Measurements from ENCODE around the gene PRMT9. TPM values are rescaled to one million over a fixed set of nuclear protein-coding genes. Genes with fewer than 3 reads are reported as not detected.

PRMT9 gene
- total and polyA plus RNA-seq, 2 of the 13 experiments (the other 11 are each of a cell fraction or from before 2014, with no cell fraction given), result 4.0 to 9.7 TPM

DNA sequence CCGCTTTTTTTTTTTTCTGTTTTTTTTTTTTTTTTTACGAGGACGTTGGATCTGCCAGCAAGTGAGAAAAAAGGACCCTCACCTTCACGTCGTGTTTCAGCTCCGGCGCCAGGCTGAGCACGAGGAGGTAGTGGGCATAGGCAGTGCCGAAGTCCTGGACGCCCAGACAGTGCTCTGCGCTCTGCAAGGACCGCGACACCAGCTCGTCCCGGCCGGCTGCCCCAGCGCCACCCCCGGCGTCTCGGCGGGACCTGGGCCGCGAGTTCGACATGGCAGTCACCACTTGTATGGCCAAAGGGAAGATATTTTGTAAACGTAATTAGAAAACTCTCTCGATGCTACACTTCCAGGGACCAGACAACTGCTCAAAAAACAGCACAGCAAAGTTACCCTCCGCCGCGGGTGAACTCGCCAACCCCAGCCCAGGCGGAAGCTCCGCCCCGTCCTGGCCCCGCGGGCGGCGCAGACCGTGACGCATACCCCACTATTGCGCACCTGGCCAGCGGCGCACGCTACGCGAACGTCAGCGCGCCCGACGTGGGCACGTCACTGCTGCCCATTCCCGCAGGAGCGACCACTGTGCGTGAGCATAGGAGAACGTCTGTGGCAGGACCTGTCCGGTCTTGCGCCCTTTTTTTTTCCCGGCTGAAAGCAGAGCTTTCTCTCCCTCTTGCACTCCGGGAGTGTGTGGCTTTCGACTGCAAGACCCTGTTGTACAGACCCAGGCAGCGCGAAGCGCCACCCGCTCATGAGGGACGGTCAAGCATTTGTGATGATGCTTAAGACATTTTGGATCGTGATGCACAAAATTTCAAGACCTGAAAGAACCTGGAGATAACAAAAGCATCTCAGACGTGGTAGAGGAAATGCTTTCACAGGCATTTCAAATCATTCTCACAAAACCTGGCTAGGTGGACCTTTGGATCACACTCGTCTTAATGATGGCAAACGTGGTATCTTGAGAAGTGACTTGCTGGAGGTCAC is at the start of gene PRMT9 (continued):
- TF ChIP-seq ZNF512 (CRISPR knock-in tag; IDR thresholded peaks at IDR 0.05) (no peak), TAF1 (CRISPR knock-in tag; IDR thresholded peaks at IDR 0.05) (peak; percentile 89), NFYC (CRISPR knock-in tag; IDR thresholded peaks at IDR 0.05) (peak; percentile 59; the same call in 1 of the 2 replicates), ELF4 (CRISPR knock-in tag; IDR thresholded peaks at IDR 0.05; ENCODE audit: borderline replicate concordance) (peak; percentile 68), RBM39 (IDR thresholded peaks at IDR 0.05; ENCODE audit: low read depth, low read length, poor library complexity, severe bottlenecking) (peak; percentile 63), TFDP1 (CRISPR knock-in tag; IDR thresholded peaks at IDR 0.05; ENCODE audit: borderline replicate concordance) (peak; percentile 67; the same call in 1 of the 2 replicates), FOXO1 (CRISPR knock-in tag; IDR thresholded peaks at IDR 0.05) (peak; percentile 41), ZNF143 (CRISPR knock-in tag; IDR thresholded peaks at IDR 0.05) (peak; percentile 54; the same call in 1 of the 2 replicates), SRF (IDR thresholded peaks at IDR 0.05; ENCODE audit: low read depth, low read length) (no peak), FOXP1 (IDR thresholded peaks at IDR 0.05) (no peak), FOXP1 (CRISPR knock-in tag; IDR thresholded peaks at IDR 0.05) (no peak), SPEN (CRISPR knock-in tag; IDR thresholded peaks at IDR 0.05; ENCODE audit: low read depth) (peak; percentile 97), ELF3 (CRISPR knock-in tag; IDR thresholded peaks at IDR 0.05) (peak; percentile 83), ZNF343 (CRISPR knock-in tag; IDR thresholded peaks at IDR 0.05) (no peak), ZFX (CRISPR knock-in tag; IDR thresholded peaks at IDR 0.05; ENCODE audit: low read depth) (peak; percentile 70), HNRNPLL (IDR thresholded peaks at IDR 0.05; ENCODE audit: low read depth, low read length, poor library complexity, severe bottlenecking) (peak; percentile 97), SALL2 (CRISPR knock-in tag; IDR thresholded peaks at IDR 0.05) (peak; percentile 81), ZNF446 (CRISPR knock-in tag; IDR thresholded peaks at IDR 0.05) (no peak), E2F1 (CRISPR knock-in tag; IDR thresholded peaks at IDR 0.05) (peak; percentile 76), HIC2 (CRISPR knock-in tag; IDR thresholded peaks at IDR 0.05; ENCODE audit: low read depth) (peak; percentile 59; the same call in 1 of the 2 replicates), SP2 (CRISPR knock-in tag; IDR thresholded peaks at IDR 0.05) (0 out of 2 replicates have a peak, but pooled peaks have one; percentile 18), IKZF1 (IDR thresholded peaks at IDR 0.05) (no peak), ZNF75D (CRISPR knock-in tag; IDR thresholded peaks at IDR 0.05; ENCODE audit: borderline replicate concordance) (no peak), RAD21 (CRISPR knock-in tag; IDR thresholded peaks at IDR 0.05) (peak; percentile 14; the same call in 1 of the 2 replicates)

Data from HepG2 (cell line).